ENCODE results near the gene TBC1D19.

GRCh38 chr4:26576231-26576739 is 7.6 kb upstream of the TBC1D19 start:
- TF ChIP-seq CTCF (IDR thresholded peaks at IDR 0.05) (no peak), EZH2 (IDR thresholded peaks at IDR 0.05; ENCODE audit: borderline replicate concordance, insufficient read depth, low read depth, low read length, poor library complexity, severe bottlenecking) (no peak)
